NCI-H128 (cell line): Measurements from ENCODE around the gene BSG.

Experiments used
- DNase-seq: peaks from one replicate; lab custom pipeline; 2025; ENCODE audit not compliant: unreplicated experiment; lab: John Stamatoyannopoulos, UW

Gene BSG

DNA sequence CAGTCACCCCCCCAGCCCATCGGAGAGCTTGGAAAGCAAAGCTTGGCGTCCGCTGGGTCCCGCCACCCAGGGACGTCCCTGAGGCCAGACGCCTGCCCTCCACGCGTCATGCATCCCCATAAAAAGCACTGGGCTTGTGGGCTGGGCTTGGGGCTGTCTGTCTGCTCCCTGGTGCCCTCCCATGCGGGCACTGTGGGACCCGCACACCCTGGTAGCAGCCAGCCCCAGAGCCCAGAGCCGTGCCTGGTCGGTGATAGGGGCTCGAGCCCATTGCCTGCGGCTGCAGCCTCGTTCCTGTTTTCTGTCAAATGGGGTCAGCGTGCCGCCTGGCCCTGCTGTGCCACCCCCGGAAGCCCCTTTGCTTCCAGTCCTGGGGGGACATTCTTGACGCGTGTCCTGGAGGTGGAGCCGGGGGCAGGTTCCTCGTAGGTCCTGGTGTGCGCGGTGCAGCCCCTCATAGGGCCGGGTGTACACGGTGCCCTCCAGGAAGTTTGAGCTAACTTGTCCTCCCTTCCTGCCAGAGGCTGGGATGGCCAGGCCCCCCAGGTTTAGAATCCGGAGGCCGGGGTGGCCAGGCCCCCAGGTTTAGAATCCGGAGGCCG is 32.9 kb upstream of the BSG start:
- DNase-seq: no peak

GRCh38 chr19:540867-541637 is 31.3 kb upstream of the BSG start:
- DNase-seq: no peak

DNA sequence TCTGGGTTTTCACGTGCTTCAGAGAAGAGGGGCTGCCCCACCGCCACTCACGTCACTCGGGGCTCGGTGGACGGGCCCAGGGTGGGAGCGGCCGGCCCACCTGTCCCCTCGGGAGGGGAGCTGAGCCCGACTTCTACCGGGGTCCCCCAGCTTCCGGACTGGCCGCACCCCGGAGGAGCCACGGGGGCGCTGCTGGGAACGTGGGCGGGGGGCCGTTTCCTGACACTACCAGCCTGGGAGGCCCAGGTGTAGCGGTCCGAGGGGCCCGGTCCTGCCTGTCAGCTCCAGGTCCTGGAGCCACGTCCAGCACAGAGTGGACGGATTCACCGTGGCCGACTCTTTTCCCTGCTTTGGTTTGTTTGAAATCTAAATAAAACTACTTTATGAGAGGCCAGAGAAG is 30.7 kb upstream of the BSG start:
- DNase-seq: no peak

- no peak for DNase-seq
Observed at GRCh38 chr19:542173-542866, 30.1 kb upstream of the BSG start.

DNA sequence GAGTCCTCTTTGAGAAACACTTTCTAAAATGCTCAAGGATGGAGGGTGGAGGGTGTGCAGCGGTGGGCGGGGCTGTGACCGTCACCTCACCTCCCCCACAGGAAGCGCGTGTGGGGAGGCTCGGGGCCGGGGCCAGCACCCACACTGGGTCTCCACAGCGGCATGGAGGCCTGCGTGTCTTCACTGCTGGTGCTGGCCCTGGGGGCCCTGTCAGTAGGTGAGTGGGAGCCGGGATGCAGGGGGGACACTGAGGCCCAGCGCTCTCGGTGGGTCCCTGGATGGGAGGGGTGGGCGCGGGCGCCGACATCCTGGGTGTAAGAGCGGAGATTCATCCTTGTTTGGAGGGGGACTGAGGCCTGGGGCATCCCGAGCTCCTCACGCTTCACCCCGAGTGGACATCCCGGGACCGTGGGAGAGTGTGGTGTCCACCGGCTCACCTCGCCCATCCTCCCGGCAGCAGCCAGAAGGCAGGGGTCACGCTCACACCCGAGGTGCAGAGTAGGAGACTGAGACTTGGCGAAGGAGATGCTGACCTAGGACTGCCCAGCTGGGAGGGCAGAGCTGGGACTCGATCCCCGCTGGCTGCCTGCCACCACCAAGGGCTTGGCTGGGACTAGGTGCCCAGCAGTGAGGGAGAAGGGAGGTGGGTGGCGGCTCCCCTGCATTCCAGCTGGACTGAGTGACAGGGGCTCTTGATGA is 28.3 kb upstream of the BSG start, which contains the start of gene GZMM:
Gene GZMM (plus strand): TSS at position 144 of the 699 bp plus-strand sequence. CDS start 19 bp downstream, at position 163.
- no peak for DNase-seq

- no peak for DNase-seq
Observed at GRCh38 chr19:547117-547516, 25.3 kb upstream of the BSG start.

- no peak for DNase-seq
Observed at GRCh38 chr19:547836-548720, 24.3 kb upstream of the BSG start.

- DNase-seq: no peak
Observed at GRCh38 chr19:548886-549830, 23.2 kb upstream of the BSG start.

DNA sequence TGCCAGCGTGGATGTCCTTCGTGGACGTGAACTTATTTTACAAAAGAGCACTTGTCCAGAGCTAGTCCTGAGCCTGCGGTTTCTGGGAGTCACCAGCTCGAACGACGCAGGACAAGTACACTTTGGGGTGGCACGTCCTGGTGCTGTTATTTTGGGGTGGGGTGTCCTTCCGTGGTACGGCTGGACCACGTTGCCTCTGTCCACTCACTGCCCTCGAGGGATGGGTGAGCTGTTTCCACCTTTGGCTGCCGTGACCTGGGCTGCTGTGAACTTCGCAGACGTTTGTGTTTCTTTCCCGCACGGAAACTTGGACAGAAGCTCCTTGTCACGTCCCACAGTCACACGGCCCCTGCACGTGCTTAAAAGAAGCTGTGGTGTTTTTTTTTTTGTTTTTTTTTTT is 17.6 kb upstream of the BSG start:
- no peak for DNase-seq

GRCh38 chr19:555474-555808 is 17.0 kb upstream of the BSG start:
- DNase-seq: no peak

DNA sequence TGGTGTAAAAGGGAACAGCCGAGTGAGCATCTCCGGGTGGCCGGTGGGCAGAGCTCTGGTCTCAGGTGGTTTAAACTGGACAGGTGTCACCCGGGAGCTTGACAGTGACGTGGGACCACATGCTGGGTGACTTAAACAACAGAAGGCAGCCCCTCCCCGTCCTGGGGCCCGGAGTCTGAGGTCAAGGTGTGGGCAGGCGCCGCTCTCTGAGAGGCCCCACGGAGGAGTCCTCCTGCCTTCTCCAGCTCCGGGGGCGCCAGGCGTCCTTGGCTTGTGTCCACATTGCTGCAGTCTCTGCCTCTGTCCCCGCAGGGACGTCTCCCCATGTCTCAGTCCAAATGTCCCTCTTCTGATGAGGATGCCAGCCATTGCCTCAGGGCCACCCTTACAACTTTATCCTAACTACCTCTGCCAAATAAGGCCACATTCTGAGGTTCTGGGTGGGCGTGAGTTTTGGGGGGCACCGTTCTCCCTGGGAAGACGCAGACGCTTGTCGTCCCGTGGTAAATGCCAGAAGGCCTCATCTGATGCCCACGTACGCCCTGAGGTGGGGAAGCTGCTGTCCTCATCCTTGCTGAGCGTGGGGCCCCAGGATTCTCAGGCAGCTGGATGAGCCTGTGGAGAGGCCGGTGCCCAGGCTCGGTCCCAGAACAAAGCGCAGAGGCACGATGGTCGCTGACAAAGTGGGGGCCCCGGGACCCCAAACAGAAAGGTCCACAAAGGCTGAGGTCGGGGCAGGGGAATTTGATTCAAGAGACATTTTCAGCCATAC is 15.6 kb upstream of the BSG start:
- no peak for DNase-seq

DNA sequence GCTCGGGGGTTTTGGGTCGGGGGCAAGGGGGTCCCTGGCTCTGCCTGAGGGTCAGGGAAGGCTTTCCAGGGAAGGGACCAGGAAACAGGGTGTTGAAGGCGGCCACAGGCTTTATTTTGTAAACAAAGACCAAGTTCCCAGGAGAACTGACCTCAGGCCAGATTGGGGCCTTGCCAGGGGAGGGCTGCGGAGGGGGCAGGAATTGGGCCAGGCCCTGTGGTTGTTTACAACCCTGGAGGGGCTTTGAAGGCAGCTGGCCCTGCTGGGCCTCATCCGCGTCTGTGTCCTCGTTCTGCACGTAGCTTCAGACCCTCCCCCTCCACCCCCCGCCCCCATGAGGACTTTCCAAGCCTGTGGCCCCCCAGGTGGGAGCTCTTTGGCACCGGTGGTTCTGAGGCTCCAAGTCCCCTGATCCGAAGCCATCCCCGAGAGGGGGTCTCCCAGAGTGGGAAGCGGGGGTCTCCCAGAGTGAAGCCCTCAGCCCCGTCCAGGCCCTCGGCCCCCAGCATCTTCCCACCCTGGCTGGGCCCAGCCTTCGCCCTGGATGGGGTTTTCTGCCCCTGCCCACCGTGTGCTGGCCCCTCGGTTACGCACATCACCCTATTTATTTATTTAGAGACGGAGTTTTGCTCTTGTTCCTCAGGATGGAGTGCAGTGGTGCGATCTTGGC is 13.5 kb upstream of the BSG start:
- no peak for DNase-seq

DNA sequence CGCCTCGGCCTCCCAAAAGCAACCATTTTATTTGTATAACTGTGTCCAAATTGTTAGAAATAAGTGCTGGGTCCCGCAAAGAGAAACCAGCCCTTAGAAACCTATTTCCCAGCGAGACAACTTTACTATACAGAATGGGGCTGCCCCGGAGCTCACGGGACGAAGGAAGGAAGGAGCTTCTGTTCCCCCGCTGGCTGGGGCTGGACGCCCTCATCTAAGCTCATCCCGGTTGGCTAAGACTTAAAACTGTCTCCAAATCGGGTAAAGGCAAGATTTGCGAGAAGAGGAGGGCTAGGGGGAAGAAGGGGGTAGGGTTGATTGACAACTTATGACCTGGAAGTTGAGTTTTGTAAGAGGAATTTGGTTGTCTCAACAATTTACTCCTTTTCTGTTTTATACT is 12.3 kb upstream of the BSG start:
- DNase-seq: no peak

DNA sequence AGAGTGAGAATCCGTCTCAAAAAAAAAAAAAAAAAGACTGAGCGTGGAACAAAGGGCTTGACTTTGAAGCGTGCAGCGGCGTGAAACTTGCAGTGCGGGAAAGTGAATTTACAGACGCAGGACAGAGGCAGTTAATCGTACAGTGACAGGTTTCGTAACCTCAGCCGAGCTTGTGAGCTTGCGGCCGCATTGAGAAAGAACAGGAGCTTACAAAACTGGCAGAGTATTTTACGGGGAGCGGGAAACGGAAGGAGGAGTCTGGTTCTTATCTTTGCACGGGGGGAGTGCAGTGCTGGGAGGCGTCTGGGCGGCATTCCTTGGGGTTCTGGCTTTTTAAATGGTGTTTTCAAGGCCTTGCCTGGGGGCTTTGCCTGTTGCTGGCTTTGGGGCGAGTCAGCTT is 6.0 kb upstream of the BSG start:
- no peak for DNase-seq

- DNase-seq: no peak
Observed at GRCh38 chr19:566844-567243, 5.6 kb upstream of the BSG start.

GRCh38 chr19:567296-567900 is 5.0 kb upstream of the BSG start:
- DNase-seq: no peak

GRCh38 chr19:570251-570686 is 2.1 kb upstream of the BSG start:
- no peak for DNase-seq
